HepG2 (cell line): ENCODE measurements around the gene GNA12. TPM values are rescaled to one million over a fixed set of nuclear protein-coding genes. Genes with fewer than 3 reads are reported as not detected.

ENCODE experiments used
- ATAC-seq: fragments of 200-7000 bp; cut with Tn5 transposase; 3 replicates; pipeline ENCODE4 v1.9.1; 2020; ENCODE audit warnings: mild to moderate bottlenecking, moderate library complexity
- BruUV-seq: library from RNA; stranded (reverse); fragments of 400-500 nt; replicated peaks from 2 replicates; lab custom pipeline; 2021; lab: Mats Ljungman, UMichigan
- CTCF ChIA-PET: fragments of 300-600 bp; formaldehyde crosslinking; extraction: SDS; loops from one replicate; lab custom pipeline; 2021; ENCODE audit warnings: low total read pairs, inconsistent platforms, low intra/inter-chr PET ratio; lab: Yijun Ruan, JAX
- POLR2A ChIA-PET: fragments of 350-600 bp; sonication (Branson Sonifier 250); formaldehyde crosslinking; loops from one replicate; lab custom pipeline; 2020; ENCODE audit warnings: antibody characterized with exemption, inconsistent platforms; lab: Yijun Ruan, JAX
- DNase-seq: peaks from one replicate; pipeline ENCODE4 v3.0.0-alpha.2; 2015; ENCODE audit warnings: low spot score
- FAIRE-seq: peaks from 3 replicates; lab custom pipeline; 2011; peaks lifted over from hg19 to GRCh38; lab: Jason Lieb, UNC
- H2AFZ ChIP-seq: one replicate; pipeline ENCODE4 v1.6.1; 2011; ENCODE audit warnings: low read length, inconsistent platforms
- H3K27ac ChIP-seq: fragments of 300-600 bp; 3 replicates; pipeline ENCODE4 v1.8.0; 2011; ENCODE audit warnings: mixed run types, mild to moderate bottlenecking, mixed read lengths, low read length, inconsistent platforms; ENCODE audit not compliant: insufficient read depth; ENCODE audit errors: extremely low read length
- H3K27me3 ChIP-seq, 2 experiments: fragments of 200-600 bp in 1 of 2; 2 replicates in 1 of 2; 3 replicates in 1 of 2; pipeline versions ENCODE4 v1.6.0 to v1.8.0; 2011; ENCODE audit warnings: low read length in 2 of 2, mild to moderate bottlenecking in 2 of 2, moderate library complexity in 2 of 2, inconsistent platforms in 1 of 2; ENCODE audit not compliant: insufficient read depth in 2 of 2, control insufficient read depth in 1 of 2
- H3K36me3 ChIP-seq, 2 experiments: fragments of 200-600 bp in 1 of 2; replicated peaks in 1 of 2; 2 replicates in 1 of 2; 3 replicates in 1 of 2; pipeline versions ENCODE4 v1.5.1 to v1.8.0; 2011; ENCODE audit warnings: low read length in 2 of 2, inconsistent platforms in 1 of 2; ENCODE audit not compliant: insufficient read depth in 2 of 2, control insufficient read depth in 1 of 2
- H3K4me1 ChIP-seq: 2 replicates; pipeline ENCODE4 v1.5.1; 2012; ENCODE audit warnings: low read length, inconsistent platforms; ENCODE audit not compliant: insufficient read depth
- H3K4me2 ChIP-seq: 2 replicates; pipeline ENCODE4 v1.6.0; 2011; ENCODE audit warnings: low read depth, low read length, inconsistent platforms
- H3K4me3 ChIP-seq, 3 experiments: fragments of 200-600 bp in 1 of 3; sonication (generic), shearing (Covaris generic) in 1 of 3; replicated peaks in 1 of 3; 2 replicates each; pipeline ENCODE4 v1.5.1; 2011 to 2016; ENCODE audit warnings: low read length in 3 of 3, inconsistent platforms in 2 of 3, low read depth in 2 of 3, mild to moderate bottlenecking in 2 of 3, control low read depth in 1 of 3, mixed read lengths in 1 of 3; ENCODE audit not compliant: insufficient read depth in 1 of 3
- H3K79me2 ChIP-seq: one replicate; pipeline ENCODE4 v1.6.1; 2011; ENCODE audit warnings: low read length, inconsistent platforms; ENCODE audit not compliant: insufficient read depth
- H3K9ac ChIP-seq: 2 replicates; pipeline ENCODE4 v1.6.0; 2011; ENCODE audit warnings: mild to moderate bottlenecking, low read depth, low read length, inconsistent platforms; ENCODE audit not compliant: insufficient read depth
- H3K9me3 ChIP-seq: 2 replicates; pipeline ENCODE4 v1.5.1; 2012; ENCODE audit warnings: mild to moderate bottlenecking, low read length
- H4K20me1 ChIP-seq: 2 replicates; pipeline ENCODE4 v1.6.0; 2011; ENCODE audit warnings: inconsistent platforms, mild to moderate bottlenecking, low read length, moderate library complexity; ENCODE audit not compliant: insufficient read depth
- ATF1 ChIP-seq: IDR thresholded peaks from 2 replicates; pipeline ENCODE4 v1.6.1; 2016; ENCODE audit warnings: mild to moderate bottlenecking, control low read depth
- CCDC6 ChIP-seq: sonication (generic); formaldehyde crosslinking; IDR thresholded peaks from 2 replicates; pipeline ENCODE4 v1.8.1; 2022; ENCODE audit warnings: mild to moderate bottlenecking, missing genetic modification reagents, moderate library complexity
- GABPA ChIP-seq, 2 experiments: IDR thresholded peaks; 2 replicates each; pipeline ENCODE4 v1.6.1; 2011 to 2016; ENCODE audit warnings: low read depth in 2 of 2, low read length in 1 of 2, missing biosample characterization in 1 of 2, missing genetic modification characterization in 1 of 2
- JDP2 ChIP-seq: sonication (generic); formaldehyde crosslinking; IDR thresholded peaks from 2 replicates; pipeline ENCODE4 v1.8.1; 2022; ENCODE audit warnings: missing genetic modification reagents, borderline replicate concordance
- KAT2B ChIP-seq: fragments of 150-350 bp; IDR thresholded peaks from 2 replicates; pipeline ENCODE4 v1.6.1; 2014; ENCODE audit warnings: low read depth, low read length, borderline replicate concordance
- MED8 ChIP-seq: sonication (generic); formaldehyde crosslinking; IDR thresholded peaks from 2 replicates; pipeline ENCODE4 v1.8.1; 2023; ENCODE audit warnings: mild to moderate bottlenecking, missing genetic modification reagents; ENCODE audit not compliant: insufficient replicate concordance
- MTA1 ChIP-seq: sonication (generic); formaldehyde crosslinking; IDR thresholded peaks from 2 replicates; pipeline ENCODE4 v1.4.0; 2020; ENCODE audit warnings: missing genetic modification reagents, mild to moderate bottlenecking, borderline replicate concordance
- NFYB ChIP-seq: sonication (generic); formaldehyde crosslinking; IDR thresholded peaks from 2 replicates; pipeline ENCODE4 v1.4.0; 2020; ENCODE audit warnings: missing genetic modification reagents
- NR0B2 ChIP-seq: sonication (generic); formaldehyde crosslinking; IDR thresholded peaks from 2 replicates; pipeline ENCODE4 v1.4.0; 2020; ENCODE audit warnings: mild to moderate bottlenecking, missing genetic modification reagents
- PCBP2 ChIP-seq: fragments of 200-400 bp; formaldehyde crosslinking; optimal IDR thresholded peaks from 2 replicates; pipeline ENCODE3; 2018; ENCODE audit warnings: low read length, low read depth; ENCODE audit not compliant: poor library complexity, severe bottlenecking
- RBM22 ChIP-seq: fragments of 200-400 bp; formaldehyde crosslinking; optimal IDR thresholded peaks from 2 replicates; pipeline ENCODE3; 2017; ENCODE audit warnings: mild to moderate bottlenecking, low read length, moderate library complexity
- SCMH1 ChIP-seq: sonication (generic); formaldehyde crosslinking; IDR thresholded peaks from 2 replicates; pipeline ENCODE4 v1.9.0; 2021; ENCODE audit warnings: missing genetic modification reagents, mild to moderate bottlenecking, borderline replicate concordance
- SMARCC2 ChIP-seq: fragments of 450-650 bp; IDR thresholded peaks from 2 replicates; pipeline ENCODE4 v1.6.1; 2017; ENCODE audit warnings: antibody characterized with exemption, mild to moderate bottlenecking
- TEF ChIP-seq: sonication (generic); formaldehyde crosslinking; IDR thresholded peaks from 2 replicates; pipeline ENCODE4 v1.5.0; 2020; ENCODE audit warnings: missing genetic modification reagents
- XRCC5 ChIP-seq: fragments of 200-400 bp; formaldehyde crosslinking; optimal IDR thresholded peaks from 2 replicates; pipeline ENCODE3; 2017; ENCODE audit warnings: mild to moderate bottlenecking, low read length
- ZNF354B ChIP-seq: sonication (generic); formaldehyde crosslinking; IDR thresholded peaks from 2 replicates; pipeline ENCODE4 v1.8.0; 2022; ENCODE audit warnings: mild to moderate bottlenecking, missing genetic modification reagents
- ZNF362 ChIP-seq: sonication (generic); formaldehyde crosslinking; IDR thresholded peaks from 2 replicates; pipeline ENCODE4 v1.4.0; 2020; ENCODE audit warnings: missing genetic modification reagents, mild to moderate bottlenecking, borderline replicate concordance
- ZNF615 ChIP-seq: sonication (generic); formaldehyde crosslinking; IDR thresholded peaks from 2 replicates; pipeline ENCODE4 v1.5.0; 2020; ENCODE audit warnings: mild to moderate bottlenecking, missing genetic modification reagents, borderline replicate concordance
- ZNF652 ChIP-seq: IDR thresholded peaks from 2 replicates; pipeline ENCODE4 v1.6.1; 2016; ENCODE audit warnings: low read depth, borderline replicate concordance
- WGBS: methylation state at CpG from one replicate; pipeline ENCODE4 v1.1.6; 2017; ENCODE audit warnings: low lambda C conversion rate; 5-methylcytosine and 5-hydroxymethylcytosine counted together
- in situ Hi-C: cut with HindIII; loops from 2 replicates; pipeline ENCODE4 v1.10.0; 2017; ENCODE audit warnings: low pct_unique_long_range_greater_than_20kb; ENCODE audit not compliant: extremely low pct_ligation_motif_present
- intact Hi-C: fragments of 100-400 bp; cut with micrococcal nuclease; formaldehyde crosslinking; loops from one replicate; pipeline ENCODE4 v1.10.0; 2022; ENCODE audit not compliant: unreplicated experiment
- polyA plus RNA-seq, 8 experiments: library from polyadenylated mRNA; depleted of rRNA in 3 of 8; stranded (reverse) in 7 of 8; unstranded in 1 of 8; fragments of >200 nt; fragmentation: Illumina TruSeq in 4 of 8; extraction: Trizol in 4 of 8; gene quantifications; 2 replicates each; pipeline versions ENCODE4 v1.2.1 to v1.2.3, GENCODE V29; 2011 to 2016; ENCODE audit warnings: low read depth in 4 of 8, missing spikeins in 1 of 8, mixed read lengths in 1 of 8; ENCODE audit not compliant: insufficient read depth in 1 of 8
- total RNA-seq, 5 experiments: library from RNA; depleted of rRNA; stranded (reverse); fragments of >200 nt; fragmentation: Illumina TruSeq; extraction: Trizol; gene quantifications; 2 replicates each; pipeline ENCODE4 v1.2.3, GENCODE V29; 2016; ENCODE audit warnings: low read depth in 1 of 5

The GNA12 gene
- total and polyA plus RNA-seq, 2 of the 13 experiments (the other 11 are each of a cell fraction or from before 2014, with no cell fraction given) = 16.2 to 50.9 TPM

GRCh38 chr7:2776401-2776800 lies 67.7 kb downstream of the GNA12 start (continued):
- TF ChIP-seq JDP2 (no peak), ATF1 (CRISPR knock-in tag) (no peak), XRCC5 (no peak)

GRCh38 chr7:2775785-2776184 lies 68.3 kb downstream of the GNA12 start:
- DNase-seq (no peak), FAIRE-seq (no peak), ATAC-seq (no peak; the same call in 2 of the 3 replicates)
- intact Hi-C loops (no loop called here), in situ Hi-C loops (no loop called here)
- Histone ChIP-seq H3K4me1 (no peaks in the 10 kb centered on the region), H3K4me2 (no peak overlapping the region), H3K4me3 (no peak overlapping the region), H3K27me3 (no peaks in the 10 kb centered on the region), H3K9me3 (no peaks in the 10 kb centered on the region), H3K79me2 (no peaks in the 10 kb centered on the region), H3K36me3 (peaks cover 3 to 25% of the 10 kb centered on the region in 2 experiments; a peak in 4 of 5 replicates), H3K9ac (no peak overlapping the region), H2AFZ (no peak overlapping the region), H3K27ac (no peak overlapping the region), H4K20me1 (0 out of 2 replicates have a peak, but pooled peaks cover 3% of the 10 kb centered on the region)
- TF ChIP-seq ZNF652 (CRISPR knock-in tag) (no peak), ZNF362 (CRISPR knock-in tag) (no peak), NFYB (no peak), MED8 (CRISPR knock-in tag) (no peak), PCBP2 (no peak), SMARCC2 (no peak), KAT2B (no peak), GABPA (IDR thresholded peaks at IDR 0.05; ENCODE audit: low read depth, low read length) (no peak), GABPA (CRISPR knock-in tag; IDR thresholded peaks at IDR 0.05; ENCODE audit: low read depth) (no peak), SCMH1 (no peak), TEF (CRISPR knock-in tag) (no peak), ZNF354B (CRISPR knock-in tag) (no peak), NR0B2 (CRISPR knock-in tag) (no peak), CCDC6 (CRISPR knock-in tag) (no peak), RBM22 (no peak), ZNF615 (no peak), MTA1 (CRISPR knock-in tag) (no peak)
- ChIA-PET POLR2A (no interaction called here), CTCF (no interaction called here)
- BruUV-seq = no TSS peak
- 93% methylated on average over 1 of the region's 4 CpGs for WGBS
